PC-9 (cell line): ENCODE results near the gene ARFGEF3.

Source experiments
- CTCF ChIP-seq: fragments of 200-600 bp; sonication (generic); conservative IDR thresholded peaks from 2 replicates; pipeline ENCODE4 v1.6.1; 2017; ENCODE audit warnings: mixed run types, antibody characterized with exemption, mild to moderate bottlenecking, moderate library complexity
- EZH2 ChIP-seq: fragments of 200-600 bp; sonication (generic); IDR thresholded peaks from 2 replicates; pipeline ENCODE4 v1.8.0; 2017; ENCODE audit warnings: antibody characterized with exemption, low read depth

- TF ChIP-seq CTCF = no peak
- no peak for TF ChIP-seq EZH2
These were observed 68.5 kb downstream of the ARFGEF3 start for GRCh38 chr6:138230221-138230620.
